Islet of Langerhans (tissue), 1 donor: ENCODE measurements around the gene CNKSR3.

Experiments used
- FAIRE-seq: peaks from one replicate; lab custom pipeline; 2011; peaks lifted over from hg19 to GRCh38; lab: Jason Lieb, UNC

Gene CNKSR3

GRCh38 chr6:154478021-154478700 lies 32.3 kb downstream of the CNKSR3 start:
- FAIRE-seq = no peak

DNA sequence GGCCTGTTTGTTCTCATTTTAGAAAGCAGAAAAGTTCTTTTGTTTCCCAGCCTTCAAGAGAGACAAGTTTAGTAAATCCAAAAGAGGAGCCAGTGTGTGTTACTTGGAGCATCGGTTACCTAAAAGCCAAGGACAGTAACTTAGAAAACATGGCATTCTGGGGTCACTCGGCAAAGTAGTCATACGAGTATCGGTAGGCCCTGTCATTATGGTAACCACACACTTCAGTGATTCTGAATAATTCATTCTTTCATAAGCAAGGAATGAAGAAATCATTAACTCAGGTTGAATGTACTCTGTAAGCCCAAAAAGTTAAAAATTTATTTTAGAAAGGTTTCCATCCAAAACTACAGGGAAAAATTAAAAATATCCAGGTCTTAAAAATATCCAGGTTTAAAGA lies 34.0 kb downstream of the CNKSR3 start:
- no peak for FAIRE-seq

- FAIRE-seq = no peak
Observed at GRCh38 chr6:154474648-154475428, 35.6 kb downstream of the CNKSR3 start.

DNA sequence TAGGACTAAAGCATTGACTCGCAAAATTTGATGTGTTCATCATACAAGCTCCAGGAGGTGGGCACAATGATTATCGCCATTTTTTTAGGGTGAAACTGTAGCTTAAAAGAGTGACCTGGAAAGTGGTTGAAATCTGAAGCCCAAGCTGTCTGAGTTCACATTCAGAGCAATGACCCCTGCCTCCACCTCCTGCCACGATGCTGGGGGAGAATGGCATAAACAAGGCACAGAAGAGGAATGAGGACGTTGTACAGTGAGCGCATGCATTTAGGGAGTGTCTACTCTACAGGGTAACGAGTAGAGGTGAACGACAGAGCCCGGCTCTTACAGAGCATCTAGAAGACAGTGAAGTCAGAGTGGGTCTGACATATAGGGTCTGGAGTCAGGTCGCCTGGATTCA lies 37.2 kb downstream of the CNKSR3 start:
- no peak for FAIRE-seq

- FAIRE-seq = peak; percentile 21
Observed at GRCh38 chr6:154471609-154472362, 38.7 kb downstream of the CNKSR3 start.

- FAIRE-seq = no peak
Observed at GRCh38 chr6:154469306-154469935, 41.1 kb downstream of the CNKSR3 start.

DNA sequence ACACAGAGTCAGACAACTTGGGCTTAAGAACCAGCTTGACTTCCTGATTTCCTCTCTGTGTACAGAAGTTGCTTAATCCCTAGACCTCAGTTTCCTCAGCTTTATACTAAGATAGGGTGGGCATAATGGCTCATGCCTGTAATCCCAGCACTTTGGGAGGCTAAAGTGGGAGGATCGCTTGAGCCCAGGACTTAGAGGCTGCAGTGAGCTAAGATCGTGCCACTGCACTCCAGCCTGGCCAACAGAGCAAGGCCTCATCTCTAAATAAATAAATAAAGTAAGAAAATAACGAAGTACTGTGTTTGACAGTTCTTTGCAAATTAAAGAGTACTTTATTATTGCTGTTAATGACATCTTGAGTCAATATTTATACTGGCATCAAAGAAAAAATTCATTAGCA lies 41.7 kb downstream of the CNKSR3 start:
- FAIRE-seq = no peak

DNA sequence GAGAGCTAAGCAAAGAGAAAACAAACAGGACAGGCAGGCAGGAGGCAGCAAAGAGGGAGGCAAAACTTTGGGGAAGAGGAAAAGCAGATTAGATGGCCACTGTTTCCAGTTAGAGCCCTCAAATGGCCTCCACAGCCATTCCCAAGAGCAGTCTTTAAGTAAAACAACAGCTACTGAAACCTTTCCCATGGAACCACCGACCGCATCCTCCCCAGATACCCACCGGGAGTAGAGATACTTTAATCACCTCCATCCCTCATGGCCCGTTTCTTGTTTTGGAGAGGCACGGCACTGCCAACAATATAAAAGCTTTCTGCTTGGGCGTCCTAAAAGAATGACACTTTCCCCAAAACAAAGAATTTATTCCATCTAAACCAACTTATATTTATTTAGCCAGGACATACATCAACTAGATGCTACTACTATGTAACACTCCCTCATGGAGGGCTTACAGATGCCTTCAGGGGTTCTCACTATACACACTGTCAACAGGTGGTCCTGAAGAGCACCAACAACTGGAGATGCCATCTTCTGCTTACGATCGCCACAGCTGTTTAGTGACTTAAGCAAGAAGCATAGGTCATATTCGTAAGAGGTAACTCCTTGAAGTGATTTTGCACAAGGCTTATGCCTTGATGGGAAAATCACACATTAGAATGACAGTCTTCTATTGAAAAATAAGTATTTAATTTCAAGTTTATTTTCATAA lies 43.4 kb downstream of the CNKSR3 start:
- no peak for FAIRE-seq

DNA sequence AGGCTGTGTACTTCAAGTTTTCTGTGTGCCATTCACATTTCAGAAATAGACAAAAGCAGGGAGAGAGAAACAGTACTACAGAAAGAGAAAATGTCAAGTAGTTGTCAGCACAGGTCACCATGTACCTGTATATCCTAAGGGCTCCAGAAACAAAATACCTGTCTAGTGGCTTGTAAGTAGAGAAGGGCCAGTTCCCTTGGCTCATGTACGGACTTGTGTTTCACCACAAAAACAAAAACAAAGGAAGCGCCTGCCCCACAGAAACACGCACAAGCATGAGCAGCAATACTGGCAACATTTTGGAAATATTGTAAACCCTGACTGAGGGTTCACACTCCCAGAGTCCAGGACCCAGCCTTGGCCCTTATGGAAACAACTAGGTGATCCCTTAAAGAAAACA lies 44.3 kb downstream of the CNKSR3 start:
- no peak for FAIRE-seq

DNA sequence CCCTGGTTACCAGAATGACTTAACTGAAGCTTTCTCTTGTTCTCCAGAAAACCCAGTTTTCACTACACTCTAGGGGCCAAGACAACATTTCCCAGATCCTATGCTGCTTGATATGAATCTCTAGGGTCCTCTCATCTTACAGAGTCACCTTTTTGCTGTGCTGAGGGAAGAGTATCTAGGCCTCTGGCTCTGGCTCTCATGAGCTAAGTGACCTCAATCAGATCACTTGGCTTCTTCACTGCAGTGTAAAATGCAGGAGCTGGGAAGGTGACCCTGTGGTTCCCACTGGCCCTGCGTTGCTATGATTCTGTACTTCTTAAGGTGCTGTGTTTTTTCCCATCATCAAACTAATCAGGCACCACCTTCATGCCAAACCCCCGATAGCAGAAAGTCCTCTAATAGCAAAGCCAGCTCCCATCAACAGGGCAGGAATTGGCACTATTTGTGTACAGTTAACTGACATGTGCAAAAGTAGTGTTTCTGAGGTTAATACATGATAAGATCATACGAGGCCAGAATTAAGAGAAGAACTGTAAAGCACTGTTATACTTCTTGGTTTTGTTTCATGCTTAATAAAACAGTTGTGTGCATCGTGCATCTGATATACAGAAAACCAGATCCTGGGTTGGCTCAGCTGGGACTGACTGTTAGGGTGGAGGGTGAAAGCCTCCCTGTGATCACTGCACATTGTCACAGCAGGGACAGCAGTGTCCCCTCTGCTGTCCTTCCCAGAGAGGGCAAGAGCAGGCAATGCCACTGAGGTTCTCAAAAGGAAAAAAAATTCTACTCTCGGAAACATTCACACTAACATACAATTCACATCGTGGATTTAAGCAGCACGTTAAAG lies 46.7 kb downstream of the CNKSR3 start:
- no peak for FAIRE-seq

GRCh38 chr6:154462425-154462824 lies 48.1 kb downstream of the CNKSR3 start:
- FAIRE-seq = no peak

- no peak for FAIRE-seq
Observed at GRCh38 chr6:154461348-154461747, 49.1 kb downstream of the CNKSR3 start.

DNA sequence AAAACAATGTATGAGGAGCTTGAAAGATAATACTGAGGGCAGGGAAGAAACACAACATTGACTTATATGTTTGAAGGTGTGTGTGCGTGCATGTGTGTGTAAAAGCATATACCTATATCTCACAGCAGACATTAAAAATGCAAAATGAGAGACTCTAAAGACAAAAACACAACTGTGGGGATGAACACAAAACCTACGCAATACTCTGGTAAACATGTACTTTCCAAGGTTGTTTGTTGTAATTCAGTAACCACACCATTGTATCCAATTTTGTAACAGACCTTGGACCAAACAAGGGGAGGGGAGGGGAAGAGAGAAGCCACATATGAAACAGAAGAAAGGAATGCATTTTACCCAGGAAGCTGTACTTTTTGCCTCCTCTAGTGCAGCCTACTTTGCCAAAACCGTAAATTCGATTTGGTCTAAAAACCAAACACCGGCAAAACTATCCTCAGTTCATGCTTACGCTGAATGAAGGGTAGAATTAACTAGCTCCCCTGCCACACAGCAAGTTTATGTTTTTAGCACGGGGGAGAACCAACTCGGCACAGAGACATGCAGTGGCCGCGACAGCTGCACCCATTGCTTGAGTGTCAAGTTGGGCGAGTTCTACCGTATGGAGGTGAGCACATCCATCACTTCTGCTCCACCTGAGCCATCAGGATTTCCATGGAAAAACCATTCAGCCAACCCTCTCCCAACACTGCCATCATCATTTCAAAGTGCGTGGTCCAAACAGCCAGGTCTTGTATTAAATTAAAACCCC lies 50.0 kb downstream of the CNKSR3 start:
- no peak for FAIRE-seq

GRCh38 chr6:154459513-154459912 lies 51.0 kb downstream of the CNKSR3 start:
- FAIRE-seq = no peak

DNA sequence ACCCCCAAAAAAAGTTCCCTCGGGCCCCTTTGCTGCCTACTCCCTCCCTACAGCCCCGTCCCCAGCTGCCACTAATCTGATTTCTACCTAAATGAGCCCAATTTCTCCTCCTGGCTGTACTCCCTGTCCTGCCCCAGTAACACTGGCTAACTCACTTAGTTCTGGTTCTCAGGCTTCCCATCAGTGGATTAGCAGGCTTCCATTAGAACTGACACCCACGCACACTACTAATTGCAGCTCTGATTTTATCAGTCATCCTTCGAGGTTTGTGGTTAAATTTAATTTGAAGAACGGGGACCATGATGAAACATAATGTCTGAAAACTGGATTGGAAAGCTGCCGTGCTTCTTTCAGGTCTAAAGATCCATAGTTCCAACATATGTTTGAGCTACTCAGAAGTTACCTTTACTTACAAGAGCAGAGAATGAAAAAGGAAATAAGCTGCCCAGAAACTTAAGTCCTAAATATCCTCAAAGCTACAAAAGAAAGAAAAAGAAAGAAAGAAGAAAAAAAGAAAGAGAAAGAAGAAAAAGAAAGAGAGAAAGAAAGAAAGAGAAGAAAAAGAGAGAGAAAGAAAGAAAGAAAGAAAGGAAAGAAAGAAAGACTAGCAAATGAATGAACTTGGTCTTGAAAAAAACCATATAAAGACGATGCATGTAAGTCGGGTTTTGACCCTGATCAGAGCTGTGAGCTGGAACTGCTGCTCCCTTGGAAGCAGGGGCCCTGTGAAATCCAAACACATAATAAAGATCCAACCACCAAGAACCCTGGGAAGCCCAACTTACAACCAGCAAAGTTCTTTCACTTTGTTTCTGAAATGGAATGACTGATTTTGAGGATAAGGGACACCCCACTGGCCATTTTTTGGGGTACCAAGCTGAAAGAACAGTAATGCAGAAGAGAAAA lies 51.7 kb downstream of the CNKSR3 start:
- no peak for FAIRE-seq

GRCh38 chr6:154457881-154458284 lies 52.6 kb downstream of the CNKSR3 start:
- no peak for FAIRE-seq

DNA sequence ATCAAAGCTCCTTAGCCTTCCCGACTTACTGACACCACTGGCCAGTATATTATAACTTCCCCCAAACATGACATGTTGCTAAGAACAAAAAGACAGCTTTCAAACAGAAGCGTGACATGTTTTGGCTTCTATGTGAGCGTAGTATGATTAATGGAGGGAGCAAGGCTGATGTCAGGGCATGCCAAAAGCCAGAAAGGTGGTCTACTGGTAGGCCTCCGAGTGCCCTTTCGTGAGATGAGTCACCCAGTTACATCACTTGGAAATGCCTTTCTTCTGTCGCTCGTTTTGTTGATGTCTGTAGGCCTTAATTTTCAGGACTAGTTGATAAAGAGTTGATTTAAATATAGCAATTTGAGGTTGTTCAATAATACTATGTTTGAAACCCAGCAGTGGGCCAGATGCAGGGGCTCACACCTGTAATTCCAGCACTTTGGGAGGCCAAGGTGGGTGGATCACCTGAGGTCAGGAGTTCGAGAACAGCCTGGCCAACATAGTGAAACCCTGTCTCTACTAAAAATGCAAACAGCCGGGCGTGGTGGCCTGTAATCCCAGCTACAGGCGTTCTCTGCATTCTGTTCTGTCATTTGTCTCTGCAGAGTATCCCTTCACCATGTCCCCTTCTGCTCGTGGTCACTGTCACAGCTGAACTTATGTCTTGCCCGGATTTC lies 53.3 kb downstream of the CNKSR3 start:
- FAIRE-seq = no peak

DNA sequence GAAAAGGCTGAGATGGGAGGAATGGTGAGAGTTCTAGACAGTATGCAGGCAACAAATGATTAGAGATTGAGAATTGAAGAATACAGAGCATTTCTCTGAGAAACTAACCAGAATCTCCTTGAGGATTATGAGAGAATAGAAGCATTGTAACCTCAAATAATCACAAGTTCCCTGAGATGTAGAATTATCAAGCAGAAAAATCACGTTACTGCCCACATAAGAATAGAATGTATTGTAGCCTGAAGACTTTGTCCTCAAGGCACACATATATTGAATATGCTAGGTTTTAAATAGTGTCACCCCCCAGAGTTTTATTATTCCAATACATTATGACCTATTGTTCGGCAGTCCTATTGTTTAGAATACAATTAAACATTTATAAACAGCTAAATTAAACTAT lies 57.2 kb downstream of the CNKSR3 start:
- FAIRE-seq = peak; percentile 61

- no peak for FAIRE-seq
Observed at GRCh38 chr6:154450498-154450897, 60.0 kb downstream of the CNKSR3 start.
